Measurements from ENCODE around the gene TRIM36.

Gene TRIM36

DNA sequence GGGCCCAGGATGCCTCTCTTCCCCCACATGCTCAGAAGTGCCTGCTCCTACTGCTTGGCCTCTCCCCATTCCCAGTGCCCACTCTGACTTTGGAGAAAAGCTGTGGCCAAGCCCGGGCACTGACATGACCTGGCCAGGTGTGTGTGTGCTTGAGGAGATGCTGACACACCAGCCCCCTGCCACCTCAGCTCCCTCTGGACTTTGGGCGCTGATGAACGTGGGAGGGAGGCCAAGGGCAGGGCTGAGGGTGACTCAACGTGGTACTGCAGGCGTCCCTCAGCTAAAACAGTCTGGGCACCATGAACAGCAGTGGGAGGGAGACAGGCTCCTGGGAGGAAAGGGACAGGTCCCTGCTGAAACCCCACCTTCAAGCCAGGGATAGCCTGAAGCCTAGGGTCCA lies 3.9 kb downstream of the TRIM36 start:
- no peak for DNase-seq (ENCODE audit: low read depth in 2 of 2)

GRCh38 chr5:115160975-115161475 lies 8.7 kb downstream of the TRIM36 start:
- no peak for DNase-seq (ENCODE audit: low read depth in 2 of 2)

DNA sequence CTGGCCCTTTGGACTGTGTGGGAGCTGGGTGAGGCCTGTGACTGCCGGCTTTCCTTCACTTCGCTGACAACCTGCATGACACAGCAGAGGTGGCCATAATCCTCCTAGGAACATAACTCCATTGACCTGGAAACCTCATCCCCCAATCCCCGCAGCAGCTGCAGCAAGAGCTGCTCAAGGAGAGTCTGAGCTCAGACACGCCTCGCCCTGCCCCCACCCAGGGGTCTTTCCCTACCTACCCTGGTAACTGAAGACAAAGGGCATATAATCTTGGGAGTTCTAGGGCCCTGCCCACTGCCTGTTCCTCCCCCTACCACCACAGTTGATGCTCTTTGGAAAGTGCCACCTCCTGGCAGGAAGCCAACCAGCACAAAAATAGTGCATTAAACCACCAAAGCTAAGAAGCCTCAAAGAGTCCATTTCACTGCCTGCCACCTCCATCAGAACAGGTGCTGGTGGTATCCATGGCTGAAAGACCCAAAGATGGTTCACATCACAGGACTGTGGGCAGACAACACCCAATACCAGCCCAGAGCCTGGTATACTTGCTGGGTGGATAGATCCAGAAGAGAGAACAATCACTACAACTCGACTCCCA lies 18.4 kb downstream of the TRIM36 start:
- DNase-seq (ENCODE audit: low read depth in 2 of 2), result no peak

- no peak for DNase-seq (ENCODE audit: low read depth in 2 of 2)
Measured at GRCh38 chr5:115150512-115150911, 19.2 kb downstream of the TRIM36 start.

- DNase-seq (ENCODE audit: low read depth in 2 of 2), result no peak
Measured at GRCh38 chr5:115147052-115147451, 22.7 kb downstream of the TRIM36 start.

DNA sequence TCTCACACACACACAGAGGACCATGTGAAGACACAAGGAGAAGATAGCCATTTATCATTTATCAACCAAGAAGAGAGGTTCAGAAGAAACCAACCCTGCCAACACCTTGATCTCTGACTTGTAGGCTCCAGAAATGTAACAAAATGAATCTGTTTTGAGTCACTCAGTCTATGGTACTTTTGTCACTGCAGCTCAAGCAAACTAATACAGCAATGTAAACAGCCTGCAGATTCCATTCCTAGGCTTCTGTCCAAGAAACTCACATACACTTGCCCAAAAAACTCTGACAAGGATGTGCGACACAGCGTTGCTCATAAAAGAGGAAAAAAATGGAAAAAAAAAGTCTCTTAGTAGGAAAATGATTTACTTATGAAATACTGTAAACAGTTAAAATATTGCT lies 33.4 kb downstream of the TRIM36 start:
- no peak for DNase-seq (ENCODE audit: low read depth in 2 of 2)

DNA sequence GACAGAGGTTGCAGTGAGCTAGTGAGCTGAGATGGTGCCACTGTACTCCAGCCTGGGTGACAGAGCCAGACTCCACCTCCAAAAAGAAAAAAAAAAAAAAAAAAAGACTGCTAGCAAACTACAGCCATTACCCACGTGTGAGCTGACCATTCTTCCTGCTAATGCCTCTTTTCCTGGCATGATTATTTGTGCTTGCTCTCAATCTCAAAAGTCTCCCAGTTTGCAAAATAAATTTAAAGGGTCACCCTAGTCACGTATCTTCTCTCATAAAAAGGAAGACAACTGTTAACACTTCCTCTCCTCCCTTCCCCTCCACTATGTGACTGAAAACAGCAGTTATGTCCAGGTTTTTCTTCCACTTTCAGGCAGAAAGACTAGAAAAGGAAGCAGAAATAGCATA lies 37.2 kb downstream of the TRIM36 start:
- no peak for DNase-seq (ENCODE audit: low read depth in 2 of 2)

GRCh38 chr5:115126303-115126702 lies 43.4 kb downstream of the TRIM36 start:
- DNase-seq (ENCODE audit: low read depth in 2 of 2), result no peak

GRCh38 chr5:115124741-115125140 lies 45.0 kb downstream of the TRIM36 start:
- DNase-seq (ENCODE audit: low read depth in 2 of 2), result no peak

DNA sequence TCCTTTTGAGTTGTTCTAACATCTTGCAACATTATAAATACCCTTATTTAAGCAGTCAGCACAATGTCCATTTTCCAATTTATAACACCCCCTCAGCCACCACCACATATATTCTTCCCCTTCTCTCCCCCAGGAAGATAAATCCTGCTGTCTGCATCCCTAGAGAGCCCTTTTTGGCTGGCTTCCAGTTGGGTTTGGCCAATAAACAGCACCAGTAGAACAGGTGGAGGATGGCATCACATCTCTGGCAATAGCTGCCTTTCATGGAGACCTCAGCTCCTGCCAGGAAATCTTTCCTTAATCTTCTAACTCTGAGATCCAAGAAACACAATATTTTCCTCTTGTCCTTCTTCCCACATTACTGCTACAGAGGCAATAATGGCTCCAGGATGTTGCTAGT lies 53.7 kb downstream of the TRIM36 start:
- DNase-seq (ENCODE audit: low read depth in 2 of 2), result no peak

GRCh38 chr5:115109840-115110239 lies 59.9 kb downstream of the TRIM36 start:
- DNase-seq (ENCODE audit: low read depth in 2 of 2), result no peak

DNA sequence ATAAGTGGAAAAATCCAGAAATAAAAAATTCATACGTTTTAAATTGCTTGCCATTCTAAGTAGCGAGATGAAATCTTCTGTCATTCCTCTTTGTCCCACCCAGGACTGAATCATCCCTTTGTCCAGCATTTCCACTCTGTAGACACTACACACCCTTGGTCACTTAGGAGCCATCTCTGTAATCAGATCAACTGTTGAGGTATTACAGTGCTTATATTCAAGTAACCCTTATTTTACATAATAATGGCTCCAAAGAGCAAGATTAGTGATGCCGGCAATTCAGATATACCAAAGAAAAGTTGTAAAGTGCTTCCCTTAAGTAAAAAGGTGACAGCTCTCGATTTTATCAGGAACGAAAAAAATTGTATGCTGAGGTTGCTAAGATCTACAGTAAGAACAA lies 60.4 kb downstream of the TRIM36 start:
- no peak for DNase-seq (ENCODE audit: low read depth in 2 of 2)

DNA sequence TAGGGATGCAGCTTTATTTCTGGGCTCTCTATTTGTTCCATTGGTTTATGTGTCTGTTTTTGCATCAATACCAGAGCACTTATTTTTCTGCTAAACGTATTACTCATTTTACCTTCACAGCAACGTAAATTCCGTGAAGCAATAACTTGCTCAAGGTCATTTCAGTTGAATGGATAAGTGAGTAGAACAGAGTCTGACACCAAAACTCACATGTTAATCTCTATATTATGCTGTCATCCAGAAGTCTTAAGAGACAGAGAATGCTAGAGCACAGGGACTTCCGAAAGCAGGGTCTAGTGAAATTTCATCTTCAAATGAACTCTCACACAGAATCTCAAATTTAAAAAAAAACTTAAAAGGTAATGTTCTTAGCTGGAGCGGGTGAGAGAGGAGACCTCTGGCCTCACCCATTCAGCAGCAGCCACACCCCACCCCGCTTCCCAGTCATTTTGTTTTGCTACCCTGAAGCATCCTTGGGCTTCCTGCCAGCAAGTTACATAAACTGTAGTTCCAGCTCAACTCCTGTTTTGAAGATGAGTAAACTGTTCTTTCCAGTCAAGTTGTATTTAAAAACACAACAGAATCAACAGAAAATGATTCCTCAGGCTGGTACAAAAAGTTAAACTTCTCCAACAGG lies 69.3 kb downstream of the TRIM36 start:
- DNase-seq (ENCODE audit: low read depth in 2 of 2), result no peak

DNA sequence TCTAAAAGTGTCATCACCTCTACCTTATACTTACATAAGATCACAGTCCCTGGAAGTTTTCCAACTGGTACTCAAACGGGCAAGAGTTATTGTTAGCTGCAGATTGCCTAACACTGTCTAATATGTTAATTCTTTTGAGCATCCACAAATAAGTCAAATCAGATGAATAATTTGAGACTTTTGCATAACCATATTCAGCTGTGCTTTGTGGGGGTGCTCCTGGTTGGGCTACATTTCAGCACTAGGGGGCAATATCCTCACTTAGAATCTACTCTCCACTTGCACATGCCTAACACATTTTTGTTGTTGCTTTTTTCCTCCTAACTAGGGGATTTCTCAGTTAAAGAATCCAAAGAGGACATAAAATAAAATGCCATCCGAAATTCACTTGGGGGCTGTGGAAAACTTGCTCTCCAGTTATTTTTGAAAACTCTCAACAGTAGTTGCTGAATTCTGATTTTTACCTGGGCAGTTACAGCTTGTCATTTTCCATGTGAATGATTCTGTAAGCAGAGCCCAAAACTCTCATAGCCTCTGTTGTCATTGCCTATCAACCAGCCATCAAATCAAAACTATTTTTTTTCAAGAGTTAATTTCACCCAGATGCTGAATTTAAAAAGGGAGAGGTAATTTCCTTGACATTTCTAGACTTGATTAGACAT lies 71.5 kb downstream of the TRIM36 start:
- no peak for DNase-seq (ENCODE audit: low read depth in 2 of 2)

- DNase-seq (ENCODE audit: low read depth in 2 of 2), result no peak
Measured at GRCh38 chr5:115097236-115097635, 72.5 kb downstream of the TRIM36 start.

DNA sequence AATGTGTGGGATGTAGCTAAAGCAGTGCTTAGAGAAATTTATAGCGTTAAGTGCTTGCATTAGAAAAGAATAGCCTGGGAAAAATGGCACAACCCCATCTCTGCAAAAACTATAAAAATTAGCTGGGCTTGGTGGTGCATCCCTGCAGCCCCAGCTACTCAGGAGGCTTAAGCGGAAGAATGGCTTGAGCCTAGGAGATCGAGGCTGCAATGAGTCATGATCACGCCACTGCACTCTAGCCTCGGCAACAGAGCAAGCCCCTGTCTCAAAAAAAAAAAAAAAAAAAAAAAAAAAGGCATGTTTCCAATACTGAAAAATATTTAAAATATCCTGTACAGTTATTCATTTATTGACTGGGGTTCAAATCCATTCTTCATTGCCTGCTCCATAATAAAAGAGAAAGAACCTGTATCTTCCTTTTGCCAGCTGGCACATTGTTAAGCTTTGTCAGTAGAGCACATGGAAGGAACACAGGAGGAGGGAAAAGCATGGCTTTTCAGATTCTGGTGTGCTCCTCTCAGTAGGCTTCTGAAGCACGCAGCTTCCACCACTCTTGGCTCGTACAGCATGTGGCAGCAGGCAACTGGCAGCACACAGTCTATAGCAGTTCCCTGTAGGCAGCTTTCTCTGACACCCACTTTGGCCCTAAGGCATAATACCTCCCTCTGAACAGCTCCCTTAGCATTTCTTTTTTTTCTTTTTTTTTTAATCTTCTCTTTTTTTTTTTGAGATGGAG lies 73.5 kb downstream of the TRIM36 start:
- DNase-seq (ENCODE audit: low read depth in 2 of 2), result no peak

- no peak for DNase-seq (ENCODE audit: low read depth in 2 of 2)
Measured at GRCh38 chr5:115087951-115088350, 81.8 kb downstream of the TRIM36 start.

GRCh38 chr5:115086473-115086872 lies 83.2 kb downstream of the TRIM36 start:
- no peak for DNase-seq (ENCODE audit: low read depth in 2 of 2)

GRCh38 chr5:115084246-115084793 lies 85.4 kb downstream of the TRIM36 start:
- DNase-seq (ENCODE audit: low read depth in 2 of 2), result no peak

DNA sequence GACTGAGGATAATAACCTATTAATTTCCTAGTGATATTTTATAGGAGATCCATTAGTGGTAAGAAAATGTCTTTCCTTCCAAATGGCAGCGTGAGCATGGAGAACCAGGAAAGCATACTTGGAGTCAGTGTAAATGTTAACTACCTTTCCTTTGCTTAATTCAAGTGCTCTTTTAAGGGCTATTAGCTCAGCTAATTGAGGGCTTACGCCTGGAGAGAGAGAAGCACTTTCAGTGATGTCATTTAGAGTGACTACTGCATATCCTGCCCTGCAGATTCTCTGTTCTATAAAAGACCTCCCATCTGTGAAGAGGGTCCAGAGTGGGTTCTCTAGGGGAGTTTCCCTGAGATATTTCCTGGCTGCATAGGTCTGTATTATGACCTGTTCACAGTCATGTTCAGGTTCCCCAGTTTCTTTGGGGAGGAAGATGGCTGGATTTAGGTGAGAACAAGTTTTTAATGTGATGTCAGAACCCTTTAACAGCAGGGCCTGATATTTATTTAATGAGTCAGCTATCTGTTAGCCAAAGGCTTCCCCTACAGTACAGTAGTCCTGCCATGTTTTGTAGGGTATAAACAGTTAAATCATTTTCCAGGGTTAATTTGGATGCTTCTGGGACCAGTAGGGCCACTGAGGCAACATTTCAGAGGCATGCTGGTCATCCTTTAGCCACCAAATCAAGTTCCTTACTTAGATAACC lies 89.6 kb downstream of the TRIM36 start:
- DNase-seq (ENCODE audit: low read depth in 2 of 2), result no peak

Measured in stimulated activated CD8-positive, alpha-beta memory T cell treated with anti-CD3 and anti-CD28 coated beads, Interleukin-15, amount 100 ng/mL, for 48 hours (primary cell).